DOHH2 (cell line): ENCODE data around the gene IL12A.

Source experiments
- H3F3A ChIP-seq: fragments of 200-600 bp; sonication (generic), shearing (Covaris generic); 2 replicates; pipeline ENCODE4 v1.6.0; 2016; ENCODE audit warnings: antibody characterized with exemption, mild to moderate bottlenecking; ENCODE audit not compliant: control insufficient read depth, insufficient read depth
- H3K27ac ChIP-seq: fragments of 200-600 bp; sonication (generic); 2 replicates; pipeline ENCODE4 v1.5.1; 2014; ENCODE audit warnings: low read depth, mild to moderate bottlenecking, low read length, moderate library complexity
- H3K27me3 ChIP-seq: fragments of 200-600 bp; sonication (generic); 2 replicates; pipeline ENCODE4 v1.6.1; 2014; ENCODE audit warnings: mild to moderate bottlenecking, low read length, mixed read lengths; ENCODE audit not compliant: control insufficient read depth
- H3K36me3 ChIP-seq: fragments of 200-600 bp; sonication (generic); 2 replicates; pipeline ENCODE4 v1.6.1; 2014; ENCODE audit warnings: mild to moderate bottlenecking, low read length, moderate library complexity, mixed read lengths; ENCODE audit not compliant: control insufficient read depth
- H3K4me1 ChIP-seq: fragments of 200-600 bp; sonication (generic); 2 replicates; pipeline ENCODE4 v1.6.1; 2014; ENCODE audit warnings: mild to moderate bottlenecking, low read length, mixed read lengths; ENCODE audit not compliant: control insufficient read depth
- H3K4me2 ChIP-seq: fragments of 200-600 bp; sonication (generic); 2 replicates; pipeline ENCODE4 v1.6.0; 2014; ENCODE audit warnings: mild to moderate bottlenecking, low read length, moderate library complexity
- H3K4me3 ChIP-seq: fragments of 200-600 bp; sonication (generic); 2 replicates; pipeline ENCODE4 v1.5.1; 2014; ENCODE audit warnings: mild to moderate bottlenecking, low read length, mixed read lengths
- H3K79me2 ChIP-seq: fragments of 200-600 bp; sonication (generic); 2 replicates; pipeline ENCODE4 v1.6.1; 2014; ENCODE audit warnings: mild to moderate bottlenecking, low read length, mixed read lengths; ENCODE audit not compliant: control insufficient read depth
- H3K9me2 ChIP-seq: fragments of 200-600 bp; sonication (generic); replicated peaks from 2 replicates; pipeline ENCODE4 v1.6.1; 2014; ENCODE audit warnings: mild to moderate bottlenecking, low read length, mixed read lengths; ENCODE audit not compliant: control insufficient read depth
- H3K9me3 ChIP-seq: fragments of 200-600 bp; sonication (generic); 2 replicates; pipeline ENCODE4 v1.6.1; 2014; ENCODE audit warnings: antibody characterized with exemption, low read length, mixed read lengths; ENCODE audit not compliant: control insufficient read depth, insufficient read depth
- H4K20me1 ChIP-seq: fragments of 200-600 bp; sonication (generic); 2 replicates; pipeline ENCODE4 v1.6.0; 2014; ENCODE audit warnings: low read depth, mild to moderate bottlenecking, antibody characterized with exemption, low read length, moderate library complexity; ENCODE audit not compliant: control insufficient read depth, insufficient read depth
- EZH2phosphoT487 ChIP-seq: fragments of 200-600 bp; sonication (generic); IDR thresholded peaks from 2 replicates; pipeline ENCODE4 v1.6.1; 2017; ENCODE audit warnings: borderline replicate concordance, mild to moderate bottlenecking, antibody characterized with exemption, low read length, moderate library complexity, mixed read lengths
- TF ChIP-seq, protein P1 (sequence below): fragments of 200-600 bp; sonication (generic); IDR thresholded peaks from one replicate; pipeline ENCODE4 v1.5.1; 2014; ENCODE audit warnings: antibody characterized with exemption, mild to moderate bottlenecking, low read depth, low read length; ENCODE audit not compliant: poor library complexity, severe bottlenecking

IL12A gene

DNA sequence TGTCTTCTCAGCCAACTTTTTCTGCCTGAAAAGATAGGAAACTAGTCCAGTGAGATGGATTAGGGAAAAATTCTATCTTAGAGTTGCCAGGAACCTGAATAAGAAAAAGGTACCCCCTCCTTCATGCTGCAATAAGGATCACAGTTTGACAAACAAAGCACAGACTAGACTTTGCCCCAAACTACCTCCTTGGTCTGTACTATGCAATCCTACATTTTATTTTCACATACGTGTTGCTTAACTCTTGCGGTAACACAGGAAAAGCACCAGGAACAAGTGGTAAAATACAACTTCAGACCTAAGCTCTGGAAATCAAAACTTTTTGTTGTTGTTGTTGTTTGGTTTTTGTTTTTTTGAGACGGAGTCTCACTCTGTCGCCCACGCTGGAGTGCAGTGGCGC is 11.3 kb upstream of the IL12A start:
- Histone ChIP-seq H4K20me1 (no peaks in the 10 kb centered on the region), H3K9me3 (no peaks in the 10 kb centered on the region; the same call in 1 of the 2 replicates), H3K9me2 (no peaks in the 10 kb centered on the region), H3F3A (no peaks in the 10 kb centered on the region), H3K27ac (no peak overlapping the region), H3K4me1 (no peaks in the 10 kb centered on the region), H3K79me2 (no peaks in the 10 kb centered on the region), H3K36me3 (no peaks in the 10 kb centered on the region), H3K4me2 (no peak overlapping the region), H3K4me3 (no peak overlapping the region), H3K27me3 (peaks cover 16% of the 10 kb centered on the region)
- TF ChIP-seq EZH2phosphoT487, result no peak
- TF ChIP-seq, protein P1, sequence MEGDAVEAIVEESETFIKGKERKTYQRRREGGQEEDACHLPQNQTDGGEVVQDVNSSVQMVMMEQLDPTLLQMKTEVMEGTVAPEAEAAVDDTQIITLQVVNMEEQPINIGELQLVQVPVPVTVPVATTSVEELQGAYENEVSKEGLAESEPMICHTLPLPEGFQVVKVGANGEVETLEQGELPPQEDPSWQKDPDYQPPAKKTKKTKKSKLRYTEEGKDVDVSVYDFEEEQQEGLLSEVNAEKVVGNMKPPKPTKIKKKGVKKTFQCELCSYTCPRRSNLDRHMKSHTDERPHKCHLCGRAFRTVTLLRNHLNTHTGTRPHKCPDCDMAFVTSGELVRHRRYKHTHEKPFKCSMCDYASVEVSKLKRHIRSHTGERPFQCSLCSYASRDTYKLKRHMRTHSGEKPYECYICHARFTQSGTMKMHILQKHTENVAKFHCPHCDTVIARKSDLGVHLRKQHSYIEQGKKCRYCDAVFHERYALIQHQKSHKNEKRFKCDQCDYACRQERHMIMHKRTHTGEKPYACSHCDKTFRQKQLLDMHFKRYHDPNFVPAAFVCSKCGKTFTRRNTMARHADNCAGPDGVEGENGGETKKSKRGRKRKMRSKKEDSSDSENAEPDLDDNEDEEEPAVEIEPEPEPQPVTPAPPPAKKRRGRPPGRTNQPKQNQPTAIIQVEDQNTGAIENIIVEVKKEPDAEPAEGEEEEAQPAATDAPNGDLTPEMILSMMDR, result no peak

DNA sequence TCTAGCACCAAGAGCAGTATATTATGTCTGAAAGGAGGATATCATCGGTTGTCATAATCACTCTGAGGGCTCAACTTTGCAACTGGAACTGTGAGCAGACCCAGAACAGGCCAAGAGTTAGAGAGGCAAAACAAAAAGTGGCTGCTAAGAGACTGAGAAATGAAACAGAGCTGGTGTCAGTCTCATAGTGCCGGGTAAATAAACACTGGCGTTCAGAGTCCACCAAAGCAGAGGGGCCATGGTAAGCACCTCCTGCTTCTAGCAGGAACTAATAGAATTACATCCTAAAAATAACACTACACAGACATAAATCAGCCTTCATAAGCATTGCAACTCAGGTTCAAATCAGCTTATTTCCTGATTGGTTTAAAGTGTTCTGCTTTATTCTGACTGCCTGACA is 10.3 kb upstream of the IL12A start:
- no peak for TF ChIP-seq EZH2phosphoT487
- TF ChIP-seq, protein P1, result no peak
- Histone ChIP-seq H3K4me2 (no peak overlapping the region), H3K79me2 (no peaks in the 10 kb centered on the region), H3K27ac (no peak overlapping the region), H3F3A (no peaks in the 10 kb centered on the region), H4K20me1 (no peaks in the 10 kb centered on the region), H3K36me3 (no peaks in the 10 kb centered on the region), H3K27me3 (peaks cover 14% of the 10 kb centered on the region), H3K4me1 (no peaks in the 10 kb centered on the region), H3K9me2 (no peaks in the 10 kb centered on the region), H3K4me3 (no peak overlapping the region), H3K9me3 (no peaks in the 10 kb centered on the region; the same call in 1 of the 2 replicates)

DNA sequence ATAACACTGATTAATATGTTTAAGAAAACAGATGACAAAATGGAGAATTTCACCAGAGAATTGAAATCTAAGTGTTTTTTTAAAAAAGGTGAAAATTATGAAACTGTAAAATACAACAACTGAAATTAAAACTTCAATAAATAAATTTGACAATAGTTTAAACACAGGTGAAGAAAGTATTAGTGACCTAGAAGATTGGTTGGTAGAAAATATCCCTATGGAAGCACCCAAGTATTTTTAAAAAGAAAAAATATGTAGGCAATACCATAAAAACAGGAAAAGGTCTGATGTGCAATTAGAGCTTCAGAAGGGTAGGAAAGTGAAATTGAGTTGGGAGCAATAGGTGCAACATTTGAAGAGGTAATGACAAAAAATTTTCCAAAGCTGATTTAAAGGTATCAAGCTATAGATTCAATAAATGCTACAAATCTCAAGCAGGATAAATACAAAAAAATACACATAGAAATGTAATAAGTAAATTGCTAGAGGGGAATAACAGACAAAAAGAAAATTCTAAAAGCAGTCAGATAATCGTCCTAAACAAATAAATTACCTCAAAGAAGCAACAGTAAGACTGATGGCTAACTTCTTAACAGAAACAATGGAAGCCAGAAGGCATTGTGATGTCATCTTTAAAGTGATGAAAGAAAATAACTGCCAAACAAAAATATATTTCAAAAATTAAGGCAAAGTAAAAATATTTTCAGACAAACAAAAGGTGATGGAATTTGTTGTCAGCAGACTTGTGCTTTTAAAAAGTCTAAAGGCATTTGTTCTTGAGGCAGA is 9.5 kb upstream of the IL12A start:
- Histone ChIP-seq H3K36me3 (no peaks in the 10 kb centered on the region), H3F3A (no peaks in the 10 kb centered on the region), H3K9me2 (no peaks in the 10 kb centered on the region), H4K20me1 (no peaks in the 10 kb centered on the region), H3K4me1 (no peaks in the 10 kb centered on the region), H3K9me3 (no peaks in the 10 kb centered on the region; the same call in 1 of the 2 replicates), H3K27ac (no peak overlapping the region), H3K4me3 (no peak overlapping the region), H3K27me3 (peaks cover 14% of the 10 kb centered on the region), H3K79me2 (no peaks in the 10 kb centered on the region), H3K4me2 (no peak overlapping the region)
- TF ChIP-seq, protein P1, result no peak
- TF ChIP-seq EZH2phosphoT487, result no peak
